Measurements from ENCODE around the gene CLNS1A. TPM values are rescaled to one million over a fixed set of nuclear protein-coding genes. Genes with fewer than 3 reads are reported as not detected.
A peak's percentile ranks its signal among the peaks of the same experiment; 100 is the strongest.

Gene CLNS1A
- total RNA-seq, 1 experiment from 2014 or later: 361 TPM

- peak; percentile 41 for DNase-seq
- Histone ChIP-seq H3K27me3 (ENCODE audit: low read length) (no peaks in the 10 kb centered on the region), H3K9me2 (replicated peaks; ENCODE audit: low read length) (no peaks in the 10 kb centered on the region), H3F3A (ENCODE audit: low read length, unreplicated experiment) (peaks cover 4% of the 10 kb centered on the region), H3K4me1 (ENCODE audit: insufficient read depth, low read length) (peaks cover 31% of the 10 kb centered on the region), H3K27ac (ENCODE audit: low read length) (no peak overlapping the region), H2AFZ (ENCODE audit: low read length) (no peak overlapping the region), H4K20me1 (ENCODE audit: low read length) (no peaks in the 10 kb centered on the region), H3K9ac (ENCODE audit: low read length) (no peak overlapping the region), H3K79me2 (ENCODE audit: low read length) (no peaks in the 10 kb centered on the region), H3K9me3 (ENCODE audit: low read length) (no peaks in the 10 kb centered on the region), H3K36me3 (ENCODE audit: low read depth, low read length) (peaks cover 17% of the 10 kb centered on the region; the same call in 1 of the 2 replicates), H3K4me3 (ENCODE audit: low read length) (no peak overlapping the region), H3K4me2 (ENCODE audit: low read length) (no peak overlapping the region)
- no peak for ATAC-seq
- intact Hi-C loops (cut with micrococcal nuclease): no loop called here
- TF ChIP-seq CTCF (conservative IDR thresholded peaks at IDR 0.05; ENCODE audit: low read depth, low read length) (no peak), EZH2 (IDR thresholded peaks at IDR 0.05; ENCODE audit: low read length, unreplicated experiment) (no peak), EZH2phosphoT487 (IDR thresholded peaks at IDR 0.05; ENCODE audit: borderline replicate concordance, low read length) (no peak)
- ChIA-PET CTCF (no interaction called here), POLR2A (ENCODE audit: unreplicated experiment) (no interaction called here)
- no TSS peak for BruUV-seq (replicated peaks)
Measured at GRCh38 chr11:77668760-77669159, 31.2 kb upstream of the CLNS1A start.

GRCh38 chr11:77665240-77665965, 27.8 kb upstream of the CLNS1A start:
- no TSS peak for BruUV-seq (replicated peaks)
- no peak overlapping the region for H3K27ac ChIP-seq (ENCODE audit: low read length)
- ATAC-seq (no peak), DNase-seq (no peak)
- peaks cover 3% of the 10 kb centered on the region for H3F3A ChIP-seq (ENCODE audit: low read length, unreplicated experiment)
- no peaks in the 10 kb centered on the region for H3K9me3 ChIP-seq (ENCODE audit: low read length)
- H3K79me2 ChIP-seq (ENCODE audit: low read length): no peaks in the 10 kb centered on the region
- no peak overlapping the region for H3K9ac ChIP-seq (ENCODE audit: low read length)
- intact Hi-C loops (cut with micrococcal nuclease): no loop called here
- no peaks in the 10 kb centered on the region for H3K9me2 ChIP-seq (replicated peaks; ENCODE audit: low read length)
- H3K4me3 ChIP-seq (ENCODE audit: low read length): no peak overlapping the region
- H3K4me1 ChIP-seq (ENCODE audit: insufficient read depth, low read length): peaks cover 16% of the 10 kb centered on the region
- no peak for TF ChIP-seq CTCF (conservative IDR thresholded peaks at IDR 0.05; ENCODE audit: low read depth, low read length)
- no peak for TF ChIP-seq EZH2phosphoT487 (IDR thresholded peaks at IDR 0.05; ENCODE audit: borderline replicate concordance, low read length)
- no peak for TF ChIP-seq EZH2 (IDR thresholded peaks at IDR 0.05; ENCODE audit: low read length, unreplicated experiment)
- H3K27me3 ChIP-seq (ENCODE audit: low read length): no peaks in the 10 kb centered on the region
- ChIA-PET CTCF (no interaction called here), POLR2A (ENCODE audit: unreplicated experiment) (no interaction called here)
- no peak overlapping the region for H3K4me2 ChIP-seq (ENCODE audit: low read length)
- H3K36me3 ChIP-seq (ENCODE audit: low read depth, low read length): peaks cover 14% of the 10 kb centered on the region; the same call in 1 of the 2 replicates
- H4K20me1 ChIP-seq (ENCODE audit: low read length): no peaks in the 10 kb centered on the region
- no peak overlapping the region for H2AFZ ChIP-seq (ENCODE audit: low read length)

- BruUV-seq (replicated peaks): no TSS peak
- DNase-seq (no peak), ATAC-seq (no peak)
- Histone ChIP-seq H2AFZ (ENCODE audit: low read length) (no peak overlapping the region), H3K9me3 (ENCODE audit: low read length) (no peaks in the 10 kb centered on the region), H3K9ac (ENCODE audit: low read length) (no peak overlapping the region), H3K27me3 (ENCODE audit: low read length) (no peaks in the 10 kb centered on the region), H4K20me1 (ENCODE audit: low read length) (no peaks in the 10 kb centered on the region), H3K4me3 (ENCODE audit: low read length) (no peak overlapping the region), H3K27ac (ENCODE audit: low read length) (no peak overlapping the region), H3F3A (ENCODE audit: low read length, unreplicated experiment) (no peaks in the 10 kb centered on the region), H3K36me3 (ENCODE audit: low read depth, low read length) (peaks cover 5% of the 10 kb centered on the region; the same call in 1 of the 2 replicates), H3K79me2 (ENCODE audit: low read length) (no peaks in the 10 kb centered on the region), H3K4me2 (ENCODE audit: low read length) (no peak overlapping the region), H3K4me1 (ENCODE audit: insufficient read depth, low read length) (no peaks in the 10 kb centered on the region), H3K9me2 (replicated peaks; ENCODE audit: low read length) (no peaks in the 10 kb centered on the region)
- TF ChIP-seq EZH2phosphoT487 (IDR thresholded peaks at IDR 0.05; ENCODE audit: borderline replicate concordance, low read length): no peak
- TF ChIP-seq CTCF (conservative IDR thresholded peaks at IDR 0.05; ENCODE audit: low read depth, low read length): no peak
- TF ChIP-seq EZH2 (IDR thresholded peaks at IDR 0.05; ENCODE audit: low read length, unreplicated experiment): no peak
- intact Hi-C loops (cut with micrococcal nuclease): no loop called here
- CTCF ChIA-PET: no interaction called here
- POLR2A ChIA-PET (ENCODE audit: unreplicated experiment): interaction anchor here (0.6 kb wide), 1 partner anchor 96 kb away, joined by 6 read pairs; no protein-coding TSS in a partner anchor
Measured at GRCh38 chr11:77661670-77662069, 24.1 kb upstream of the CLNS1A start.

Measured in PC-3 (cell line).